CD4-positive, alpha-beta T cell (primary cell): ENCODE measurements around the gene CENPP. TPM values are rescaled to one million over a fixed set of nuclear protein-coding genes. Genes with fewer than 3 reads are reported as not detected.

Source experiments
- ATAC-seq: fragments of 200-7000 bp; cut with Tn5 transposase; one replicate; pipeline ENCODE4 v1.10.0; 2022; ENCODE audit warnings: mild to moderate bottlenecking; ENCODE audit not compliant: poor library complexity
- CTCF ChIA-PET: fragments of 350-600 bp; sonication (Branson Sonifier 250); formaldehyde crosslinking; loops from one replicate; lab custom pipeline; 2021; ENCODE audit warnings: antibody characterized with exemption, inconsistent platforms; lab: Charles Lee
- POLR2A ChIA-PET: fragments of 350-600 bp; sonication (Branson Sonifier 250); formaldehyde crosslinking; loops from one replicate; lab custom pipeline; 2021; ENCODE audit warnings: antibody characterized with exemption, inconsistent platforms; lab: Charles Lee
- DNase-seq, 14 experiments: peaks; one replicate each; pipeline ENCODE4 v3.0.0-alpha.2; 2013 to 2020; ENCODE audit warnings: mixed read lengths in 2 of 14
- H3K27ac ChIP-seq, 2 donors: one replicate each; pipeline versions ENCODE4 v1.5.1 to v1.7.0; 2013; ENCODE audit warnings: low read length in 2 of 2, low read depth in 1 of 2, mild to moderate bottlenecking in 1 of 2
- H3K27me3 ChIP-seq, 2 experiments: 1 replicate in 1 of 2; 2 replicates in 1 of 2; pipeline versions ENCODE4 v1.6.1 to v1.7.0; 2013; ENCODE audit warnings: low read length in 2 of 2, control low read depth in 1 of 2, mild to moderate bottlenecking in 1 of 2, moderate library complexity in 1 of 2; ENCODE audit not compliant: insufficient read depth in 2 of 2, control insufficient read depth in 1 of 2
- H3K36me3 ChIP-seq: one replicate; pipeline ENCODE4 v1.6.1; 2013; ENCODE audit warnings: low read length, control low read depth; ENCODE audit not compliant: insufficient read depth
- H3K4me1 ChIP-seq: one replicate; pipeline ENCODE4 v1.6.1; 2013; ENCODE audit warnings: low read length, control low read depth; ENCODE audit not compliant: insufficient read depth
- H3K4me3 ChIP-seq: one replicate; pipeline ENCODE4 v1.5.1; 2013; ENCODE audit warnings: mild to moderate bottlenecking, low read length, moderate library complexity
- H3K9me3 ChIP-seq, 2 experiments: 1 replicate in 1 of 2; 2 replicates in 1 of 2; pipeline versions ENCODE4 v1.6.1 to v1.7.0; 2013; ENCODE audit warnings: low read length in 2 of 2, mild to moderate bottlenecking in 2 of 2, control low read depth in 1 of 2, moderate library complexity in 1 of 2; ENCODE audit not compliant: control insufficient read depth in 1 of 2, insufficient read depth in 1 of 2
- H3K27ac Mint-ChIP-seq: one replicate; pipeline ENCODE4 v1.8.0; 2020; ENCODE audit warnings: mixed read lengths
- H3K27me3 Mint-ChIP-seq: one replicate; pipeline ENCODE4 v1.8.0; 2021; ENCODE audit warnings: mixed read lengths
- H3K36me3 Mint-ChIP-seq: one replicate; pipeline ENCODE4 v1.8.0; 2021; ENCODE audit warnings: low read depth, mixed read lengths
- H3K4me1 Mint-ChIP-seq: one replicate; pipeline ENCODE4 v1.8.0; 2021; ENCODE audit warnings: low read depth, mixed read lengths
- H3K4me3 Mint-ChIP-seq: one replicate; pipeline ENCODE4 v1.8.0; 2020; ENCODE audit warnings: mild to moderate bottlenecking, mixed read lengths
- H3K9me3 Mint-ChIP-seq: one replicate; pipeline ENCODE4 v1.8.0; 2020; ENCODE audit warnings: mixed read lengths
- CTCF ChIP-seq: fragments of 200-600 bp; IDR thresholded peaks from one replicate; pipeline ENCODE4 v1.8.0; 2022; ENCODE audit warnings: antibody characterized with exemption, mild to moderate bottlenecking
- intact Hi-C, 2 experiments: fragments of 100-400 bp; cut with DNase I in 1 of 2; cut with micrococcal nuclease in 1 of 2; formaldehyde crosslinking; loops; one replicate each; pipeline versions ENCODE4 v1.15.1 to v1.9.0; 2023 to 2025; cut with DNase I, micrococcal nuclease
- total RNA-seq, 174 experiments: library from RNA in 2 of 174; stranded (reverse) in 2 of 174; gene quantifications; one replicate each; pipeline ENCODE4 v1.2.3 and lab custom pipeline; 2021 to 2026

The CENPP gene
- total RNA-seq, 2 experiments from 2014 or later = 4.8 TPM

GRCh38 chr9:92561374-92562330, 235.9 kb downstream of the CENPP start:
- Histone ChIP-seq H3K27ac (no peak overlapping the region), H3K4me1 (no peaks in the 10 kb centered on the region), H3K9me3 (peaks cover 0 to 5% of the 10 kb centered on the region in 2 experiments), H3K4me3 (no peak overlapping the region), H3K27me3 (no peaks in the 10 kb centered on the region), H3K36me3 (no peaks in the 10 kb centered on the region)
- H3K27ac Mint-ChIP-seq = no peak overlapping the region
- no peaks in the 10 kb centered on the region for H3K27me3 Mint-ChIP-seq
- TF ChIP-seq CTCF = no peak
- H3K4me1 Mint-ChIP-seq = no peaks in the 10 kb centered on the region
- intact Hi-C loops = no loop called here
- no peak overlapping the region for H3K4me3 Mint-ChIP-seq
- ATAC-seq (no peak), DNase-seq (no peak)
- peaks cover 13% of the 10 kb centered on the region for H3K36me3 Mint-ChIP-seq
- peaks cover 6% of the 10 kb centered on the region for H3K9me3 Mint-ChIP-seq
- POLR2A ChIA-PET = no interaction called here
- CTCF ChIA-PET = no interaction called here

GRCh38 chr9:92562461-92562967, 236.8 kb downstream of the CENPP start:
- Histone ChIP-seq H3K9me3 (peaks cover 0 to 5% of the 10 kb centered on the region in 2 experiments), H3K4me3 (no peak overlapping the region), H3K27me3 (no peaks in the 10 kb centered on the region), H3K4me1 (no peaks in the 10 kb centered on the region), H3K36me3 (no peaks in the 10 kb centered on the region), H3K27ac (no peak overlapping the region)
- Mint-ChIP-seq H3K9me3 (peaks cover 9% of the 10 kb centered on the region), H3K27me3 (no peaks in the 10 kb centered on the region), H3K4me1 (no peaks in the 10 kb centered on the region), H3K4me3 (no peak overlapping the region), H3K36me3 (peaks cover 19% of the 10 kb centered on the region), H3K27ac (no peak overlapping the region)
- ATAC-seq = no peak
- CTCF ChIA-PET = no interaction called here
- POLR2A ChIA-PET = interaction anchor here (0.8 kb wide), 1 partner anchor 96 kb away, joined by 3 read pairs; no protein-coding TSS in a partner anchor
- intact Hi-C loops = no loop called here
- no peak for DNase-seq
- TF ChIP-seq CTCF = no peak

- H3K4me1 ChIP-seq = no peaks in the 10 kb centered on the region
- DNase-seq (no peak), ATAC-seq (no peak)
- Mint-ChIP-seq H3K27ac (no peak overlapping the region), H3K4me3 (no peak overlapping the region), H3K9me3 (peaks cover 9% of the 10 kb centered on the region), H3K27me3 (no peaks in the 10 kb centered on the region), H3K4me1 (no peaks in the 10 kb centered on the region), H3K36me3 (peaks cover 19% of the 10 kb centered on the region)
- CTCF ChIA-PET = no interaction called here
- H3K9me3 ChIP-seq = peaks cover 0 to 5% of the 10 kb centered on the region in 2 experiments
- no peak for TF ChIP-seq CTCF
- intact Hi-C loops = no loop called here
- POLR2A ChIA-PET = interaction anchor here (0.8 kb wide), 1 partner anchor 96 kb away, joined by 3 read pairs; no protein-coding TSS in a partner anchor
- no peak overlapping the region for H3K4me3 ChIP-seq
- no peaks in the 10 kb centered on the region for H3K36me3 ChIP-seq
- H3K27me3 ChIP-seq = no peaks in the 10 kb centered on the region
- H3K27ac ChIP-seq = no peak overlapping the region
Observed at GRCh38 chr9:92563116-92564100, 237.7 kb downstream of the CENPP start.
